ENCODE data around the gene ZDHHC1.
"Not testable (repeated sequence)": the region's sequence is repeated elsewhere in the genome, so short reads cannot be mapped to it uniquely, and the experiment has no call there.

ZDHHC1 gene

GRCh38 chr16:67417333-67418061 is 1.2 kb upstream of the ZDHHC1 start:
- Mint-ChIP-seq H3K36me3 (no peaks in the 10 kb centered on the region), H3K27ac (no peak overlapping the region), H3K4me1 (peaks cover 14 to 19% of the 10 kb centered on the region in 2 donors), H3K9me3 (no peaks in the 10 kb centered on the region), H3K4me3 (peak overlapping the region; percentile 28 to 59), H3K27me3 (peaks cover 18 to 30% of the 10 kb centered on the region in 2 donors)
- no peak for ATAC-seq (replicated peaks)
- DNase-seq = no peak

- not testable (repeated sequence) for ATAC-seq (replicated peaks); H3K36me3 Mint-ChIP-seq; H3K9me3 Mint-ChIP-seq; DNase-seq; H3K27ac Mint-ChIP-seq
- peaks cover 14 to 19% of the 10 kb centered on the region in 2 donors for H3K4me1 Mint-ChIP-seq
- H3K27me3 Mint-ChIP-seq = peaks cover 18 to 27% of the 10 kb centered on the region in 2 donors
- H3K4me3 Mint-ChIP-seq = peak overlapping the region; percentile 74 to 85
Observed at GRCh38 chr16:67415421-67415820, 856 bp downstream of the ZDHHC1 start.

- Mint-ChIP-seq H3K4me3 (no peak overlapping the region), H3K4me1 (peaks cover 14 to 19% of the 10 kb centered on the region in 2 donors), H3K9me3 (no peaks in the 10 kb centered on the region), H3K36me3 (no peaks in the 10 kb centered on the region), H3K27me3 (peaks cover 13 to 19% of the 10 kb centered on the region in 2 donors), H3K27ac (no peak overlapping the region)
- no peak for DNase-seq
- ATAC-seq (replicated peaks) = no peak
Observed at GRCh38 chr16:67413978-67414911, 2.0 kb downstream of the ZDHHC1 start.

GRCh38 chr16:67412294-67412693 is 4.0 kb downstream of the ZDHHC1 start:
- Mint-ChIP-seq H3K27me3 (peaks cover 8 to 17% of the 10 kb centered on the region in 2 donors), H3K9me3 (no peaks in the 10 kb centered on the region), H3K36me3 (no peaks in the 10 kb centered on the region), H3K4me1 (peaks cover 14 to 19% of the 10 kb centered on the region in 2 donors), H3K27ac (no peak overlapping the region), H3K4me3 (no peak overlapping the region)
- DNase-seq (no peak), ATAC-seq (replicated peaks) (no peak)

GRCh38 chr16:67411339-67411738 is 4.9 kb downstream of the ZDHHC1 start:
- Mint-ChIP-seq H3K9me3 (no peaks in the 10 kb centered on the region), H3K36me3 (no peaks in the 10 kb centered on the region), H3K27ac (no peak overlapping the region), H3K4me1 (peaks cover 10 to 13% of the 10 kb centered on the region in 2 donors), H3K4me3 (no peak overlapping the region), H3K27me3 (peaks cover 4 to 10% of the 10 kb centered on the region in 2 donors)
- ATAC-seq (replicated peaks) (no peak), DNase-seq (no peak)

- ATAC-seq (replicated peaks) = no peak
- no peak overlapping the region for H3K27ac Mint-ChIP-seq
- H3K4me3 Mint-ChIP-seq = no peak overlapping the region
- peaks cover 4 to 6% of the 10 kb centered on the region in 2 donors for H3K4me1 Mint-ChIP-seq
- H3K36me3 Mint-ChIP-seq = no peaks in the 10 kb centered on the region
- DNase-seq = no peak
- no peaks in the 10 kb centered on the region for H3K9me3 Mint-ChIP-seq
- H3K27me3 Mint-ChIP-seq = peaks cover 0 to 4% of the 10 kb centered on the region in 2 donors
Observed at GRCh38 chr16:67409631-67410030, 6.6 kb downstream of the ZDHHC1 start.

- H3K36me3 Mint-ChIP-seq = no peaks in the 10 kb centered on the region
- no peaks in the 10 kb centered on the region for H3K4me1 Mint-ChIP-seq
- no peak overlapping the region for H3K4me3 Mint-ChIP-seq
- ATAC-seq (replicated peaks) (no peak), DNase-seq (no peak)
- H3K9me3 Mint-ChIP-seq = no peaks in the 10 kb centered on the region
- no peak overlapping the region for H3K27ac Mint-ChIP-seq
- H3K27me3 Mint-ChIP-seq = peaks cover 5 to 9% of the 10 kb centered on the region in 2 donors
Observed at GRCh38 chr16:67407788-67408452, 8.4 kb downstream of the ZDHHC1 start.

GRCh38 chr16:67407176-67407787 is 9.0 kb downstream of the ZDHHC1 start:
- no peaks in the 10 kb centered on the region for H3K36me3 Mint-ChIP-seq
- DNase-seq (no peak), ATAC-seq (replicated peaks) (no peak)
- H3K27ac Mint-ChIP-seq = no peak overlapping the region
- no peak overlapping the region for H3K4me3 Mint-ChIP-seq
- H3K9me3 Mint-ChIP-seq = no peaks in the 10 kb centered on the region
- no peaks in the 10 kb centered on the region for H3K4me1 Mint-ChIP-seq
- peaks cover 5 to 15% of the 10 kb centered on the region in 2 donors for H3K27me3 Mint-ChIP-seq

GRCh38 chr16:67406111-67406971 is 9.9 kb downstream of the ZDHHC1 start:
- DNase-seq (no peak), ATAC-seq (replicated peaks) (no peak)
- H3K9me3 Mint-ChIP-seq = no peaks in the 10 kb centered on the region
- H3K27me3 Mint-ChIP-seq = peaks cover 5 to 22% of the 10 kb centered on the region in 2 donors
- H3K4me3 Mint-ChIP-seq = no peak overlapping the region
- no peaks in the 10 kb centered on the region for H3K36me3 Mint-ChIP-seq
- no peaks in the 10 kb centered on the region for H3K4me1 Mint-ChIP-seq
- H3K27ac Mint-ChIP-seq = no peak overlapping the region

- no peak for DNase-seq
- Mint-ChIP-seq H3K4me1 (no peaks in the 10 kb centered on the region), H3K4me3 (no peak overlapping the region), H3K27me3 (peaks cover 5 to 22% of the 10 kb centered on the region in 2 donors), H3K27ac (no peak overlapping the region), H3K36me3 (no peaks in the 10 kb centered on the region), H3K9me3 (no peaks in the 10 kb centered on the region)
- no peak for ATAC-seq (replicated peaks)
Observed at GRCh38 chr16:67405336-67405735, 10.9 kb downstream of the ZDHHC1 start.

GRCh38 chr16:67404740-67405226 is 11.5 kb downstream of the ZDHHC1 start:
- Mint-ChIP-seq H3K9me3 (no peaks in the 10 kb centered on the region), H3K27ac (no peak overlapping the region), H3K27me3 (peaks cover 5 to 22% of the 10 kb centered on the region in 2 donors), H3K4me3 (no peak overlapping the region), H3K36me3 (no peaks in the 10 kb centered on the region), H3K4me1 (no peaks in the 10 kb centered on the region)
- ATAC-seq (replicated peaks) (no peak), DNase-seq (no peak)

GRCh38 chr16:67403976-67404555 is 12.2 kb downstream of the ZDHHC1 start:
- Mint-ChIP-seq H3K9me3 (no peaks in the 10 kb centered on the region), H3K4me3 (no peak overlapping the region), H3K4me1 (peaks cover 2 to 6% of the 10 kb centered on the region in 2 donors), H3K36me3 (no peaks in the 10 kb centered on the region), H3K27ac (no peak overlapping the region), H3K27me3 (peaks cover 5 to 22% of the 10 kb centered on the region in 2 donors)
- DNase-seq (no peak), ATAC-seq (replicated peaks) (no peak)

GRCh38 chr16:67400901-67401300 is 15.4 kb downstream of the ZDHHC1 start:
- Mint-ChIP-seq H3K27me3 (peaks cover 5 to 28% of the 10 kb centered on the region in 2 donors), H3K4me3 (no peak overlapping the region), H3K27ac (no peak overlapping the region), H3K4me1 (peaks cover 2 to 6% of the 10 kb centered on the region in 2 donors), H3K9me3 (no peaks in the 10 kb centered on the region), H3K36me3 (no peaks in the 10 kb centered on the region)
- DNase-seq = no peak
- ATAC-seq (replicated peaks) = no peak
